Gastroesophageal sphincter (tissue), 3 donors: Measurements from ENCODE around the gene ITGB5.

Experiments used
- EP300 ChIP-seq: sonication (generic); formaldehyde crosslinking; IDR thresholded peaks from one replicate; pipeline ENCODE4 v1.6.1; 2017; ENCODE audit warnings: antibody characterized with exemption, mild to moderate bottlenecking
- POLR2AphosphoS5 ChIP-seq: sonication (generic); formaldehyde crosslinking; IDR thresholded peaks from one replicate; pipeline ENCODE4 v1.6.1; 2017; ENCODE audit warnings: antibody characterized with exemption
- TF ChIP-seq, protein P1 (sequence below), 4 experiments: fragments of 200-600 bp in 2 of 4; fragments of 450-650 bp in 2 of 4; sonication (generic) in 1 of 4; IDR thresholded peaks; one replicate each; pipeline ENCODE4 v1.5.1; 2017 to 2019; ENCODE audit warnings: antibody characterized with exemption in 4 of 4, mild to moderate bottlenecking in 2 of 4, moderate library complexity in 2 of 4

- TF ChIP-seq, protein P1, sequence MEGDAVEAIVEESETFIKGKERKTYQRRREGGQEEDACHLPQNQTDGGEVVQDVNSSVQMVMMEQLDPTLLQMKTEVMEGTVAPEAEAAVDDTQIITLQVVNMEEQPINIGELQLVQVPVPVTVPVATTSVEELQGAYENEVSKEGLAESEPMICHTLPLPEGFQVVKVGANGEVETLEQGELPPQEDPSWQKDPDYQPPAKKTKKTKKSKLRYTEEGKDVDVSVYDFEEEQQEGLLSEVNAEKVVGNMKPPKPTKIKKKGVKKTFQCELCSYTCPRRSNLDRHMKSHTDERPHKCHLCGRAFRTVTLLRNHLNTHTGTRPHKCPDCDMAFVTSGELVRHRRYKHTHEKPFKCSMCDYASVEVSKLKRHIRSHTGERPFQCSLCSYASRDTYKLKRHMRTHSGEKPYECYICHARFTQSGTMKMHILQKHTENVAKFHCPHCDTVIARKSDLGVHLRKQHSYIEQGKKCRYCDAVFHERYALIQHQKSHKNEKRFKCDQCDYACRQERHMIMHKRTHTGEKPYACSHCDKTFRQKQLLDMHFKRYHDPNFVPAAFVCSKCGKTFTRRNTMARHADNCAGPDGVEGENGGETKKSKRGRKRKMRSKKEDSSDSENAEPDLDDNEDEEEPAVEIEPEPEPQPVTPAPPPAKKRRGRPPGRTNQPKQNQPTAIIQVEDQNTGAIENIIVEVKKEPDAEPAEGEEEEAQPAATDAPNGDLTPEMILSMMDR (IDR thresholded peaks at IDR 0.05) = no peak
- TF ChIP-seq EP300 = no peak
- TF ChIP-seq POLR2AphosphoS5 = no peak
Measured at GRCh38 chr3:124802061-124802698, 85.0 kb downstream of the ITGB5 start.
